Upper lobe of left lung (tissue), 6 donors: ENCODE results near the gene GAR1. TPM values are rescaled to one million over a fixed set of nuclear protein-coding genes. Genes with fewer than 3 reads are reported as not detected.
A peak's percentile ranks its signal among the peaks of the same experiment; 100 is the strongest.
"Not testable (repeated sequence)": the region's sequence is repeated elsewhere in the genome, so short reads cannot be mapped to it uniquely, and the experiment has no call there.

Experiments used
- ATAC-seq, 2 donors: fragments of 200-7000 bp; cut with Tn5 transposase; one replicate each; pipeline ENCODE4 v1.9.1; 2022; ENCODE audit warnings: mild to moderate bottlenecking in 2 of 2, moderate library complexity in 2 of 2; ENCODE audit not compliant: low FRiP score in 2 of 2
- DNase-seq, 2 donors: peaks; one replicate each; pipeline ENCODE4 v3.0.0-alpha.2; 2019 to 2020
- H3K27ac ChIP-seq, 4 donors: fragments of 200-600 bp; sonication (generic); one replicate each; pipeline ENCODE4 v1.5.1; 2016 to 2019
- H3K27me3 ChIP-seq, 4 donors: fragments of 200-600 bp; sonication (generic); one replicate each; pipeline ENCODE4 v1.5.1; 2017 to 2019
- H3K36me3 ChIP-seq, 4 donors: fragments of 200-600 bp; sonication (generic); one replicate each; pipeline ENCODE4 v1.5.1; 2016 to 2019
- H3K4me1 ChIP-seq, 4 donors: fragments of 200-600 bp; sonication (generic); one replicate each; pipeline ENCODE4 v1.5.1; 2018 to 2019
- H3K4me3 ChIP-seq, 4 donors: fragments of 200-600 bp; sonication (generic); one replicate each; pipeline ENCODE4 v1.5.1; 2017 to 2019; ENCODE audit warnings: mild to moderate bottlenecking in 2 of 4, moderate library complexity in 1 of 4
- H3K9me3 ChIP-seq, 4 donors: fragments of 200-600 bp; sonication (generic); one replicate each; pipeline ENCODE4 v1.5.1; 2018 to 2019
- CTCF ChIP-seq, 6 experiments: fragments of 450-650 bp in 4 of 6; fragments of 200-600 bp in 2 of 6; sonication (generic) in 2 of 6; IDR thresholded peaks; one replicate each; pipeline ENCODE4 v1.5.1; 2016 to 2019; ENCODE audit warnings: antibody characterized with exemption in 6 of 6
- EP300 ChIP-seq, 4 donors: sonication (generic); formaldehyde crosslinking; IDR thresholded peaks; one replicate each; pipeline ENCODE4 v1.5.1; 2017; ENCODE audit warnings: antibody characterized with exemption in 4 of 4, control low read depth in 2 of 4
- POLR2A ChIP-seq, 4 donors: fragments of 450-650 bp; IDR thresholded peaks; one replicate each; pipeline ENCODE4 v1.5.1; 2016 to 2017; ENCODE audit warnings: antibody characterized with exemption in 4 of 4, mild to moderate bottlenecking in 2 of 4
- POLR2AphosphoS5 ChIP-seq, 2 donors: sonication (generic); formaldehyde crosslinking; IDR thresholded peaks; one replicate each; pipeline ENCODE4 v1.5.1; 2017; ENCODE audit warnings: antibody characterized with exemption in 2 of 2
- WGBS, 2 donors: methylation state at CpG; one replicate each; pipeline ENCODE4 v1.1.5; 2017 to 2018; 5-methylcytosine and 5-hydroxymethylcytosine counted together
- total RNA-seq, 6 donors: library from RNA; depleted of rRNA in 4 of 6; stranded (reverse); fragments of >200 nt in 4 of 6; gene quantifications; one replicate each; pipeline versions ENCODE4 v1.1.0 to v1.2.1, GENCODE V29; 2016 to 2021
- donor health status: DM: no; HTN: no; CAD: no; lungs with moderate emphysema.
- donor health status: DM: no; HTN: yes; CAD: no; lungs with severe emphysema.

The GAR1 gene
- total RNA-seq = 10 to 100 TPM in 2 of 6 donors, 1 to 10 TPM in 4; 2.1 to 14.6 (median 9.1) TPM

GRCh38 chr4:109815151-109816081 is at the start of gene GAR1:
TSS of gene GAR1 (plus strand) at chr4:109815762. CDS start at chr4:109816165, 403 bp downstream.
- Histone ChIP-seq H3K27ac (peak within 1 kb of the TSS; percentile 82 to 89 (median 84)), H3K9me3 (no peaks in the 10 kb centered on the region), H3K4me1 (peaks cover 11 to 19% (median 14%) of the 10 kb centered on the region in 4 donors), H3K27me3 (no peaks in the 10 kb centered on the region), H3K4me3 (peak within 1 kb of the TSS; percentile 48 to 85 (median 74)), H3K36me3 (peaks cover 0 to 17% (median 0%) of the 10 kb centered on the region in 4 donors)
- peak; percentile 97 to 100 for ATAC-seq
- DNase-seq = peak; percentile 92 to 96
- 0 to 1% methylated on average over 42 to 53 of the region's 53 CpGs for WGBS, 2 donors
- TF ChIP-seq POLR2A (IDR thresholded peaks at IDR 0.05) (peak in 2 of 4 donors; percentile 40 to 75), CTCF (IDR thresholded peaks at IDR 0.05) (no peak), POLR2AphosphoS5 (IDR thresholded peaks at IDR 0.05) (peak; percentile 67 to 81), EP300 (IDR thresholded peaks at IDR 0.05) (peak in 1 of 4 donors; percentile 30)

GRCh38 chr4:109782092-109782491 is 33.5 kb upstream of the GAR1 start:
- not testable (repeated sequence) for H3K27ac ChIP-seq, ATAC-seq, H3K4me3 ChIP-seq, H3K4me1 ChIP-seq, H3K9me3 ChIP-seq, H3K27me3 ChIP-seq, DNase-seq, H3K36me3 ChIP-seq
- 79 to 82% methylated on average over 2 of the region's 2 CpGs for WGBS, 2 donors

GRCh38 chr4:109786846-109787245 is 28.7 kb upstream of the GAR1 start:
- Histone ChIP-seq H3K4me3 (no peak overlapping the region), H3K9me3 (no peaks in the 10 kb centered on the region), H3K27ac (no peak overlapping the region), H3K36me3 (no peaks in the 10 kb centered on the region), H3K4me1 (no peaks in the 10 kb centered on the region), H3K27me3 (no peaks in the 10 kb centered on the region)
- TF ChIP-seq EP300 (IDR thresholded peaks at IDR 0.05) (no peak), CTCF (IDR thresholded peaks at IDR 0.05) (no peak), POLR2A (IDR thresholded peaks at IDR 0.05) (no peak), POLR2AphosphoS5 (IDR thresholded peaks at IDR 0.05) (no peak)
- DNase-seq (no peak), ATAC-seq (no peak)
- WGBS, 2 donors = 78 to 85% methylated on average over 1 of the region's 1 CpG

GRCh38 chr4:109787807-109788206 is 27.8 kb upstream of the GAR1 start:
- no peaks in the 10 kb centered on the region for H3K9me3 ChIP-seq
- H3K36me3 ChIP-seq = no peaks in the 10 kb centered on the region
- WGBS, 2 donors = 76 to 77% methylated on average over 1 of the region's 1 CpG
- no peak overlapping the region for H3K27ac ChIP-seq
- no peaks in the 10 kb centered on the region for H3K4me1 ChIP-seq
- ATAC-seq (no peak), DNase-seq (peak in 1 of 2 donors; percentile 36)
- H3K4me3 ChIP-seq = no peak overlapping the region
- H3K27me3 ChIP-seq = no peaks in the 10 kb centered on the region
- TF ChIP-seq POLR2A (IDR thresholded peaks at IDR 0.05) = no peak
- TF ChIP-seq POLR2AphosphoS5 (IDR thresholded peaks at IDR 0.05) = no peak
- TF ChIP-seq CTCF (IDR thresholded peaks at IDR 0.05) = no peak
- no peak for TF ChIP-seq EP300 (IDR thresholded peaks at IDR 0.05)

GRCh38 chr4:109795059-109795458 is 20.5 kb upstream of the GAR1 start:
- TF ChIP-seq CTCF (IDR thresholded peaks at IDR 0.05) (no peak), EP300 (IDR thresholded peaks at IDR 0.05) (no peak), POLR2A (IDR thresholded peaks at IDR 0.05) (no peak), POLR2AphosphoS5 (IDR thresholded peaks at IDR 0.05) (no peak)
- Histone ChIP-seq H3K36me3 (no peaks in the 10 kb centered on the region), H3K4me3 (no peak overlapping the region), H3K9me3 (peaks cover 3 to 14% (median 9%) of the 10 kb centered on the region in 4 donors), H3K27me3 (no peaks in the 10 kb centered on the region), H3K4me1 (peaks cover 0 to 5% (median 0%) of the 10 kb centered on the region in 4 donors), H3K27ac (no peak overlapping the region)
- ATAC-seq = no peak
- DNase-seq = peak in 1 of 2 donors; percentile 48
- WGBS, 2 donors = 96 to 98% methylated on average over 4 to 6 of the region's 6 CpGs
